Thymus (tissue), 11 donors: ENCODE results near the gene ETFB. TPM values are rescaled to one million over a fixed set of nuclear protein-coding genes. Genes with fewer than 3 reads are reported as not detected.

Experiments used
- DNase-seq, 9 donors: peaks; one replicate each; pipeline ENCODE4 v3.0.0-alpha.2; 2013; ENCODE audit warnings: low spot score in 9 of 9, low read depth in 6 of 9, missing footprints in 1 of 9
- H3K27ac ChIP-seq, 2 donors: one replicate each; pipeline ENCODE4 v1.5.1; 2013; ENCODE audit warnings: control low read depth in 1 of 2, low read depth in 1 of 2, low read length in 1 of 2, mild to moderate bottlenecking in 1 of 2, moderate library complexity in 1 of 2
- H3K27me3 ChIP-seq, 2 donors: one replicate each; pipeline ENCODE4 v1.5.1; 2013; ENCODE audit warnings: low read length in 1 of 2; ENCODE audit not compliant: control insufficient read depth in 2 of 2, insufficient read depth in 1 of 2
- H3K36me3 ChIP-seq, 2 donors: one replicate each; pipeline ENCODE4 v1.5.1; 2013; ENCODE audit warnings: low read length in 1 of 2, mild to moderate bottlenecking in 1 of 2, moderate library complexity in 1 of 2; ENCODE audit not compliant: control insufficient read depth in 2 of 2, insufficient read depth in 2 of 2
- H3K4me1 ChIP-seq, 2 donors: one replicate each; pipeline ENCODE4 v1.5.1; 2013; ENCODE audit warnings: low read length in 2 of 2; ENCODE audit not compliant: control insufficient read depth in 2 of 2, insufficient read depth in 2 of 2
- H3K4me3 ChIP-seq, 2 donors: one replicate each; pipeline ENCODE4 v1.5.1; 2013; ENCODE audit warnings: low read length in 2 of 2, control low read depth in 1 of 2, mild to moderate bottlenecking in 1 of 2
- H3K9me3 ChIP-seq, 2 donors: one replicate each; pipeline ENCODE4 v1.5.1; 2013; ENCODE audit warnings: low read length in 1 of 2, mild to moderate bottlenecking in 1 of 2; ENCODE audit not compliant: control insufficient read depth in 2 of 2, insufficient read depth in 1 of 2
- WGBS: extraction: QIAGEN DNeasy Blood & Tissue Kit; methylation state at CpG from one replicate; pipeline ENCODE4 v1.1.7; 2013; 5-methylcytosine and 5-hydroxymethylcytosine counted together
- polyA plus RNA-seq: library from polyadenylated mRNA; stranded (reverse); fragments of 200-250 nt; gene quantifications from one replicate; pipeline ENCODE4 v1.2.3, GENCODE V29; 2013
- total RNA-seq: library from RNA; stranded (reverse); fragments of 120-200 nt; gene quantifications from one replicate; pipeline ENCODE4 v1.2.4, GENCODE V29; 2013
- donor health status: healthy.

ETFB gene
- total and polyA plus RNA-seq, 2 donors: 89.2 to 121 TPM

DNA sequence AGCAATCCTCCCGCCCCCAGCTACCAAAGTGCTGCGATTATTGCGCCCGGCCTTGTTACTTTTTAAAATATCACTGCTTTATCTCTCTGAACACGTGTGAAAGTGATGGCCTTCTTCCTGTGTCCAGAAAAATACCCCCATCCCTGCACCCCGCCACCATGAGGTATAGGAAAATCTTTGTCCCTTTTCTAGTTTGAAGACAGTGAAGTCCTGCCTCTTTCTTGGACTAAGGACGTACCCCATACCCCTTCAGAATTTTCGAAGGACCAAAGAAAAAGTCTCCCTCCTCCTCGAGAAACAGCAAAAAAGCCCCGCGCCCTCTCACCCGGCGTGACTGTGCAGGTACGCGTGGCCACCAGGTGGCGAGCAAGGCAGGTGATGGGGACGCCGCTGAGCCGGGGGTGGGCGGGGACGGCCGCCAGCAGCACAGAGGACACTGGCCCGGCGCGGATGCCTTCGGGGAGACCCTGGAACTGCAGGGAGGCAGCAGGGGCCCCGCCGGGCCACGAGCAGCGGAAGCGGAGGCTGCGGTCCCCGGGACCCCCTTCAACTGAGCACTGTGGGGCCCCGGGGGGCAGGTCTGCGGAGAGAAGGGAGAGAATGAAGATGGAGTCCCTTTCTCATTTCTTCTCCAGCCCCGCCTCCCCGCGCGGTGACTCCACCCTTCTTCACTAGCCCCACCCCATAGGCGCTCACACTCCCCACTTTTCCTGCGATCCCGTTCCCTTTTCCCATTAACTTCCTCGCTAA lies 27.4 kb downstream of the ETFB start:
- Histone ChIP-seq H3K27me3 (peaks cover 22 to 39% of the 10 kb centered on the region in 2 donors), H3K27ac (no peak overlapping the region), H3K9me3 (peaks cover 0 to 2% of the 10 kb centered on the region in 2 donors), H3K36me3 (no peaks in the 10 kb centered on the region), H3K4me3 (peak overlapping the region; percentile 49 to 69), H3K4me1 (peaks cover 8 to 18% of the 10 kb centered on the region in 2 donors)
- 2% methylated on average over 43 of the region's 43 CpGs for WGBS
- peak; percentile 45 to 91 (median 77) for DNase-seq

DNA sequence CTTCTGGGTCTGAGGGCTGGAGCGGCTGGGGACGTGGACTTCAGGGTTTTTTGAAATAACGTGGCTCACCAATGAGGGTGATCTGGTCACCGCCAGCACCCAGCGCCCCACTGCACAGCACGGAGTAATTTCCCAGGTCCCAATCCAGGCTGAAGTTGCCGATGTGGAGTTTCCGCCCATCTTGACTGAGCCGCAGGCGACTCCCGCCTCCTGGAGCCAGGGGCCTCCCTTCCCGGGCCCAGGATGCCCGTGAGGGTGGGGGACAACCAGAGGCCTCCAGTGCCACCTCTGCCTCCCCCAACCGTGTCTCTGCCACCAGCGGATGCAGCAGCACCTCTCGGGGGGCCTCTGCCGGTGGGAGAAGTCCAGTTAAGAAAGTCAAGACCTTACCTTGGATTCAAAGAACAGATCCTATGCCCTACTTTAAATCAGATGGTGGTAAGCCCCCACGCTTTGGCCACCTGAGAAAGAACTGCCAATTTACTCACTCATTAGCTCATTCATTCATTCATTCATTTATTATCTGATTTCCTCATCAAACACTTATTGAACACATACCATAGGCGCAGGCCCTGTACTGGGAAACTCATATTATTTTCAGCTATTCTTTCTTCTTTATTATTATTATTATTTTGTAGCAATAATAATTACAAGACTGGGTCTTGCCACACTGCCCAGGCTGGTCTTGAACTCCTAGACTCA lies 28.2 kb downstream of the ETFB start:
- no peak overlapping the region for H3K27ac ChIP-seq
- H3K4me3 ChIP-seq: no peak overlapping the region
- DNase-seq: no peak
- peaks cover 0 to 2% of the 10 kb centered on the region in 2 donors for H3K9me3 ChIP-seq
- peaks cover 8 to 18% of the 10 kb centered on the region in 2 donors for H3K4me1 ChIP-seq
- 93% methylated on average over 19 of the region's 19 CpGs for WGBS
- H3K27me3 ChIP-seq: peaks cover 22 to 39% of the 10 kb centered on the region in 2 donors
- no peaks in the 10 kb centered on the region for H3K36me3 ChIP-seq

DNA sequence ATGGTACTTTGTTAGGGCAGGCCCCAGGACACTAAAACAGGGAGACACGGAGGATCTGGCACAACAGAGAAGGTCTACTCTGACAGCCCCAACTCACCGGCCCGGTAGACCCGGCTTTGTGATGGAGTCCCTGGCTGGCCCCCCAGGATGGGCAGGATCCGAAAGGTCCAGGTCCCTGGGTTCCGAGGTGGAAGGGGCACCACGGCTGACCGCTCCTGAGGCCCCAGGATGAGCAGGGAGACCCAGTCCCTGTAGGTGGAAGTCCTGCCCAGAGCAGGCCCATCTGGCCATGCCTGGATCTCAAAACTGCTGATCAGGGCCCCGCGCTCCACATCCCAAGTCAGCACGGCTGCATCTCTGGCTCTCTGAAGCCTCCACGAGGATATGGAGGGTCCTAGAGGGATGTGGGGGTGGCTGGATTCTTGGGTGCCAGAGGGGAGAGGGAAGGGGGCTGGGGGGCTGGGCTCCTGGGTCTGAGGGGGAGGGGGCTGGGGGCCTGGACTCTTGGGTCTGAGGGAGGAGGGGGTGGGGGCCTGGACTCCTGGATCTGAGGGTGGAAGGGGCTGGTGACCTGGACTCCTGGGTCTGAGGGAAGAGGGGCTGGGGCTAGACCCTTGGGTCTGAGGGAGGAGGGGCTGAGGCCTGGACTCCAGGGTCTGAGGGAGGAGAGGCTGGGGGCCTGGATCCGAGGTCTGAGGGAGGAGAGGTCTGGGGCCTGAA lies 28.9 kb downstream of the ETFB start:
- no peak overlapping the region for H3K4me3 ChIP-seq
- peaks cover 0 to 2% of the 10 kb centered on the region in 2 donors for H3K9me3 ChIP-seq
- DNase-seq: no peak
- H3K27ac ChIP-seq: no peak overlapping the region
- H3K27me3 ChIP-seq: peaks cover 22 to 37% of the 10 kb centered on the region in 2 donors
- 95% methylated on average over 13 of the region's 13 CpGs for whole genome bisulfite sequencing
- H3K4me1 ChIP-seq: peaks cover 8 to 16% of the 10 kb centered on the region in 2 donors
- H3K36me3 ChIP-seq: no peaks in the 10 kb centered on the region

DNA sequence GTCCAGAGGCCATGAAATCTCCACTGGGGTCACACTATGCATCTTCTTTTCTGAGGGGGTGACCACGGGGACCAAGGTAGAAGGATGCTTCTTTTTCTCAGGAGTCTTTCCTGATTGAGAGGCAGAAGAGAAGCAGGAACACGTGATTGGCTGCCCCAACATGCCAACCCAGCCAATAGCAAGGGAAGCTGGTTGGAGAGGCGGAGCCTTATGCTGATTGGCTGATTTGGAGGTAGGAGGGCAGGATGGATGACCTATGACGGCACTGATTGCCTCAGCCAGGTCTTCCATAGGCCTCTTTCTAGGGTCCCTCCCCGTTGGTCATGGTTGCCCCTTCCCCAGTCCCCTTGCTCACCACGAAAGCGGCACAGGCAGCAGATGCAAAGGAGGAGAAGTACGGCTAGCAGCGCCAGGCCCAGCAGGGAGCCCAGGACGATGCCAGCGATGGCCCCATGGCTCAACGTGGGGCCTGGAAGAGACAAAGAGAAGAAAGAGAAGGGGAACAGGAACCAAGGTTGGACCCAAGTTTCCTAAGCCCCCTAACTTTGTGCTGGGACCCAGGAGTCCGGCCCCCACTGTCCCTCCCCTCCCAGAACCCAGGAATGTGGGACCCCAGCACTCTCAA lies 32.2 kb downstream of the ETFB start:
- Histone ChIP-seq H3K27ac (no peak overlapping the region), H3K9me3 (peaks cover 0 to 2% of the 10 kb centered on the region in 2 donors), H3K4me3 (no peak overlapping the region), H3K4me1 (peaks cover 0 to 8% of the 10 kb centered on the region in 2 donors), H3K36me3 (no peaks in the 10 kb centered on the region), H3K27me3 (peaks cover 0 to 6% of the 10 kb centered on the region in 2 donors)
- WGBS: 95% methylated on average over 13 of the region's 13 CpGs
- no peak for DNase-seq

DNA sequence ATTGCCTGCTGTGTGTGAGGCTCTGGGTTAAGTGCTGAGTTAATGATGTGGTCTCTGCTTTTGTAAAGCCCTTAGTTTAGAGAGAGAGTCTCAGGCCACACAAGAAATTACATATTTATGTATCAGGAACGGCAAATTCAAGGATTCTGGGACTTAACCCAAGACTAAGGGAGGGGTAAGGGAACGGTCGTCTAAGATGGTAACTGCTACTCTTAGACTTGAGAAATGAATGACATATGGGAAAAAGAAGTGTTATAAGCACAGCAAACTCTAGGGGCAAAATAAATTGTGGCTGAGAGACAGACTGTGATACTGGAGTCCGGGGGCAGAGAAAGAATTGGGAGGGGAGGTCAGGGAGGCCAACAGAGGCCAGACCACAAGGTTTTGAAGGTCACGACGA lies 34.5 kb downstream of the ETFB start:
- WGBS: 93% methylated on average over 6 of the region's 6 CpGs
- DNase-seq: no peak
- H3K4me1 ChIP-seq: peaks cover 0 to 4% of the 10 kb centered on the region in 2 donors
- no peak overlapping the region for H3K27ac ChIP-seq
- peaks cover 0 to 2% of the 10 kb centered on the region in 2 donors for H3K9me3 ChIP-seq
- peaks cover 18 to 24% of the 10 kb centered on the region in 2 donors for H3K27me3 ChIP-seq
- no peaks in the 10 kb centered on the region for H3K36me3 ChIP-seq
- H3K4me3 ChIP-seq: no peak overlapping the region

DNA sequence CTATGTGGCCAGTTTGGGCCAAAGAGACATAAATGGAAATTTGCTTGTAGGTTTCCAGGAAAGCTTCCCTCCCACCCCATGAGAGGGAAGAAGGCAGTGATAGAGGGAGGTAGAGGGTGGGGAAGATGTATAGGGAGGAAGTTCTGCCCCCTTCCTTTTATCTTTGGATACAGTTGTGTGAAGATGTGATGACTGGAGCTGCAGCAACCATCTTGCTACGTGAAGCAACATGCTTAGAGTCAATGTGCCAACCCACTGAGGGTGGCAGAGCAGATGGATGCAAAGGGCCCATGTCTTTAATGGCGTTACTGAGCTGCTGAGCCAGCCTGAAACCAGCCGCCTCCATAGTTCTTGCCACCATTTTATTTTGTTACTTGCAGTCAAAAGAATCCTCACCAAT lies 35.0 kb downstream of the ETFB start:
- Histone ChIP-seq H3K36me3 (no peaks in the 10 kb centered on the region), H3K4me3 (no peak overlapping the region), H3K27me3 (peaks cover 23 to 29% of the 10 kb centered on the region in 2 donors), H3K27ac (no peak overlapping the region), H3K4me1 (peaks cover 0 to 4% of the 10 kb centered on the region in 2 donors), H3K9me3 (peaks cover 0 to 2% of the 10 kb centered on the region in 2 donors)
- no peak for DNase-seq
- WGBS: 64% methylated on average over 3 of the region's 3 CpGs

DNA sequence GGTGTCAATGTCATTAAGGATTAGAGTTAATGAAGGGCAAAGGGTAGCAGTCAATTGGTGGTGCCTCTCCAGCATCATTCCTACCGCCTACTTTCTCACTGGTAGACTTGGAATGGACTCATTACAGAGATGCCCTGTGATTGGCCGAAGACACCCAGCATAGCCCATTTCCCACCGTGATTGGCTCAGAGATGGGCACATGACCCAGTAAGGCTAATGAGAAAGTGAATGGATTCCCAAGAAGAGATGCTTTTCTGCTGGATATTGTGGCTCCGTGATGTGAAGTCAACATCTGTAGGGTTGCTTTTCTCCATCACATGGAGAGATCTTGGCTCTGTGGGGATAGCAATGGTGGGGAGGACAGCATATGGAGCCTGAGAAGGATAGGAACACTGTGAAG lies 35.8 kb downstream of the ETFB start:
- Histone ChIP-seq H3K27me3 (peaks cover 27 to 37% of the 10 kb centered on the region in 2 donors), H3K4me3 (no peak overlapping the region), H3K27ac (no peak overlapping the region), H3K36me3 (no peaks in the 10 kb centered on the region), H3K4me1 (peaks cover 0 to 4% of the 10 kb centered on the region in 2 donors), H3K9me3 (peaks cover 0 to 2% of the 10 kb centered on the region in 2 donors)
- whole genome bisulfite sequencing: over 99% methylated on average over 4 of the region's 4 CpGs
- no peak for DNase-seq

DNA sequence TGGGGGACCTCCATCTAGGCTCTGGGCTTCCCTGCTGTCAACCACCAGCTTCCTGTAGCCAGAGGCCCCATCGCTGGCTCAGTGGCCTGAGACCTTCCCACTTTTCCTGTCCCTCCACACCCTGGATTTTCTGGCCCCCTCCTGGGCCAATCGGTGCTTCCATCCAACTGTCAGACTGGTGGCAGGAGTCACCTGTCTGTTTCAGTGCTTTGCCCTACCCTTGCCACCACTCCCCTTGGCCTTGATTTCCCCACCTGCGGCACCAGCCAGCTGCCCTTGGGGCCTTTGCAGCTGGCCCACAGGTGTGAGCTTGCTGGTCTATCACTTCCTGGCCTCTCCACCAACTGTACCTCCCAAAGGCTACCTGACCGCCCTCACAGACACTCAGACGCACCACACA lies 36.8 kb downstream of the ETFB start:
- Histone ChIP-seq H3K27ac (no peak overlapping the region), H3K4me1 (peaks cover 0 to 4% of the 10 kb centered on the region in 2 donors), H3K27me3 (peaks cover 31 to 44% of the 10 kb centered on the region in 2 donors), H3K4me3 (no peak overlapping the region), H3K9me3 (peaks cover 0 to 2% of the 10 kb centered on the region in 2 donors), H3K36me3 (no peaks in the 10 kb centered on the region)
- DNase-seq: no peak
- 77% methylated on average over 5 of the region's 5 CpGs for WGBS
